Muscle of leg (tissue), 11 donors: Measurements from ENCODE around the gene SHKBP1. TPM values are rescaled to one million over a fixed set of nuclear protein-coding genes. Genes with fewer than 3 reads are reported as not detected.
"Not testable (repeated sequence)": the region's sequence is repeated elsewhere in the genome, so short reads cannot be mapped to it uniquely, and the experiment has no call there.

Experiments
- DNase-seq: peaks from one replicate; pipeline ENCODE4 v3.0.0; 2013
- H3K27ac ChIP-seq: one replicate; pipeline ENCODE4 v1.5.1; 2013; ENCODE audit warnings: mild to moderate bottlenecking, low read length, control low read depth
- H3K27me3 ChIP-seq: one replicate; pipeline ENCODE4 v1.6.1; 2013; ENCODE audit warnings: low read length; ENCODE audit not compliant: control insufficient read depth, insufficient read depth
- H3K36me3 ChIP-seq: one replicate; pipeline ENCODE4 v1.6.1; 2013; ENCODE audit warnings: low read length; ENCODE audit not compliant: control insufficient read depth, insufficient read depth
- H3K4me1 ChIP-seq: one replicate; pipeline ENCODE4 v1.6.1; 2013; ENCODE audit warnings: low read length; ENCODE audit not compliant: control insufficient read depth, insufficient read depth
- H3K4me3 ChIP-seq: one replicate; pipeline ENCODE4 v1.5.1; 2013; ENCODE audit warnings: low read length, control low read depth
- H3K9me3 ChIP-seq: replicated peaks from 2 replicates; pipeline ENCODE4 v1.6.1; 2013; ENCODE audit warnings: low read depth, low read length; ENCODE audit not compliant: control insufficient read depth
- WGBS: methylation state at CpG from one replicate; pipeline ENCODE4 v1.1.5; 2013; ENCODE audit warnings: missing lambda C conversion rate; ENCODE audit not compliant: insufficient coverage; 5-methylcytosine and 5-hydroxymethylcytosine counted together
- polyA plus RNA-seq, 8 donors: library from polyadenylated mRNA; unstranded; fragments of 120-200 nt; gene quantifications; one replicate each; pipeline versions ENCODE4 v1.2.1 to v1.2.3, GENCODE V29; 2013; ENCODE audit warnings: inconsistent platforms in 1 of 8, low replicate concordance in 1 of 8; ENCODE audit not compliant: insufficient read length in 8 of 8, insufficient read depth in 1 of 8
- total RNA-seq: library from RNA; stranded (reverse); fragments of 120-200 nt; gene quantifications from one replicate; pipeline ENCODE4 v1.2.4, GENCODE V29; 2013

The SHKBP1 gene
- total and polyA plus RNA-seq, 9 donors = 8.2 to 29.8 (median 21.3) TPM

- Histone ChIP-seq H3K27me3 (peaks cover 41% of the 10 kb centered on the region), H3K4me3 (no peak overlapping the region), H3K36me3 (no peaks in the 10 kb centered on the region), H3K9me3 (no peaks in the 10 kb centered on the region), H3K4me1 (peaks cover 10% of the 10 kb centered on the region), H3K27ac (no peak overlapping the region)
- DNase-seq = no peak
- 8% methylated on average over 61 of the region's 69 CpGs for WGBS
Measured at GRCh38 chr19:40553885-40554857, 22.5 kb upstream of the SHKBP1 start.

GRCh38 chr19:40555978-40556689, 20.5 kb upstream of the SHKBP1 start:
- no peaks in the 10 kb centered on the region for H3K36me3 ChIP-seq
- H3K4me3 ChIP-seq = no peak overlapping the region
- peaks cover 41% of the 10 kb centered on the region for H3K27me3 ChIP-seq
- no peaks in the 10 kb centered on the region for H3K9me3 ChIP-seq
- DNase-seq = no peak
- H3K27ac ChIP-seq = no peak overlapping the region
- H3K4me1 ChIP-seq = peaks cover 10% of the 10 kb centered on the region
- WGBS = 77% methylated on average over 15 of the region's 17 CpGs

GRCh38 chr19:40556953-40557530, 19.6 kb upstream of the SHKBP1 start:
- peaks cover 41% of the 10 kb centered on the region for H3K27me3 ChIP-seq
- H3K4me1 ChIP-seq = peaks cover 10% of the 10 kb centered on the region
- no peaks in the 10 kb centered on the region for H3K36me3 ChIP-seq
- no peak overlapping the region for H3K4me3 ChIP-seq
- H3K27ac ChIP-seq = no peak overlapping the region
- no peak for DNase-seq
- WGBS = 72% methylated on average over 24 of the region's 24 CpGs
- no peaks in the 10 kb centered on the region for H3K9me3 ChIP-seq

DNA sequence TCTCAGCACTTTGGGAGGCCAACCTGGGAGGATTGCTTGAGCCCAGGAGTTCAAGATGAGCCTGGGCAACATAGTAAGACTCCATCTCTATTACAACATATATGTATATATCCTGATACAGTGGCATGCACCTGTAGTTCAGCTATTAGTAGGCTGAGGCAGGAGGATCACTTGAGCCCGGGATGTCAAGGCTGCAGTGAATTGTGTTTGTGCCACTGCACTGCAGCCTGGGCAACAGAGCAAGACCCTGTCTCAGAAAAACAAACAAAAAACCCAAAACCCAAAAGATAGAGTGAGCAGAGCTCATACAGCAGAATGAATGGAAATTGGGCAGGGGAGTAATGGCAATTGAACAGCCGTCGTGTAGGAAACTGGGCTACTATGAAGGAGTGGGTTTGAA, 17.3 kb upstream of the SHKBP1 start:
- Histone ChIP-seq H3K4me1 (peaks cover 3% of the 10 kb centered on the region), H3K27ac (no peak overlapping the region), H3K27me3 (peaks cover 37% of the 10 kb centered on the region), H3K4me3 (no peak overlapping the region), H3K9me3 (no peaks in the 10 kb centered on the region), H3K36me3 (no peaks in the 10 kb centered on the region)
- no CpG with 5 or more reads among the region's 3 CpGs for WGBS
- DNase-seq = no peak

- no peaks in the 10 kb centered on the region for H3K9me3 ChIP-seq
- WGBS = 64% methylated on average over 20 of the region's 20 CpGs
- no peak overlapping the region for H3K4me3 ChIP-seq
- H3K36me3 ChIP-seq = no peaks in the 10 kb centered on the region
- no peaks in the 10 kb centered on the region for H3K4me1 ChIP-seq
- no peak overlapping the region for H3K27ac ChIP-seq
- no peak for DNase-seq
- peaks cover 31% of the 10 kb centered on the region for H3K27me3 ChIP-seq
Measured at GRCh38 chr19:40560092-40560507, 16.6 kb upstream of the SHKBP1 start.

DNA sequence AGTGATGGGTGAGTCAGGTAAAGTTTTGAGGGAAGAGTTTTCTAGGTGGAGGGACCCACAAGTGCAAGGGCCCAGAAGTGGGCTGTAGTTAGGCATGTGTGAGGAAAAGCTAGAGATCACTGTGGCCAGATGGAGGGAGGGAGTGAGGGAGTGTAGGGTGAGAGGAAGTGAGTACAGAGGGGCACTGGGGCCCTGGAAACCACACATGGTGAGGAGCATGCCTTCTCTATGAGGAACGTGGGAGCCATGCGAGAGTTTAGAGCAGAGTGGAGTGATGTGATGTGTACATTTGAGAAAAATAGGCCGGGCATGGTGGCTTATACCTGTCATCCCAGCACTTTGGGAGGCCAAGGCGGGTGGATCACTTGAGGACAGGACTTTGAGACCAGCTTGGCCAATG, 14.7 kb upstream of the SHKBP1 start:
- WGBS = 57% methylated on average over 4 of the region's 4 CpGs
- H3K27me3 ChIP-seq = peaks cover 45% of the 10 kb centered on the region
- no peaks in the 10 kb centered on the region for H3K4me1 ChIP-seq
- DNase-seq = no peak
- no peaks in the 10 kb centered on the region for H3K9me3 ChIP-seq
- H3K27ac ChIP-seq = no peak overlapping the region
- H3K4me3 ChIP-seq = no peak overlapping the region
- H3K36me3 ChIP-seq = no peaks in the 10 kb centered on the region

DNA sequence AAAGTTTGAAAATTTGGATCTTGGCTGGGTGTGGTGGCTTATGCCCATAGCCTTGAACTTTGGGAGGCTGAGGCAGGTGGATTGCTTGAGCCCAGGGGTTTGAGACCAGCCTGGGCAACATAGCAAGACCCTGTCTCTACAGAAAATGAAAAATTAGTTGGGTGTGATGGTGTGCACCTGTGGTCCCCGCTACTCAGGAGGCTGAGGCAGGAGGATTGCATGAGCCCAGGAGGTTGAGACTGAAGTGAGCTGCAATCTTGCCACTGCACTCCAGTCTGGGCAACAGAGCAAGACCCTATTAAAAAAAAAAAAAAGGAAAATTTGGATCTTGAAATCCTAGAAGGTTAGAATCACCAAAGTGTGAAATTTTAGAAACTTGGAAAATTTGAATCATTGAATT, 12.1 kb upstream of the SHKBP1 start:
- not testable (repeated sequence) for H3K9me3 ChIP-seq, H3K27ac ChIP-seq, H3K4me1 ChIP-seq, H3K4me3 ChIP-seq, H3K36me3 ChIP-seq, DNase-seq
- peaks cover 69% of the 10 kb centered on the region for H3K27me3 ChIP-seq
- 67% methylated on average over 1 of the region's 1 CpG for WGBS

- WGBS = 75% methylated on average over 2 of the region's 7 CpGs
- DNase-seq = no peak
- Histone ChIP-seq H3K36me3 (no peaks in the 10 kb centered on the region), H3K9me3 (no peaks in the 10 kb centered on the region), H3K27me3 (peaks cover 65% of the 10 kb centered on the region), H3K27ac (no peak overlapping the region), H3K4me3 (no peak overlapping the region), H3K4me1 (peaks cover 6% of the 10 kb centered on the region)
Measured at GRCh38 chr19:40565355-40565754, 11.3 kb upstream of the SHKBP1 start.

- DNase-seq = no peak
- H3K36me3 ChIP-seq = no peaks in the 10 kb centered on the region
- H3K27me3 ChIP-seq = peaks cover 61% of the 10 kb centered on the region
- no peak overlapping the region for H3K27ac ChIP-seq
- H3K9me3 ChIP-seq = no peaks in the 10 kb centered on the region
- WGBS = 49% methylated on average over 7 of the region's 14 CpGs
- no peak overlapping the region for H3K4me3 ChIP-seq
- peaks cover 6% of the 10 kb centered on the region for H3K4me1 ChIP-seq
Measured at GRCh38 chr19:40565910-40566495, 10.7 kb upstream of the SHKBP1 start.
